Amniotic epithelial cell (primary cell): Measurements from ENCODE around the gene TYMP.

ENCODE experiments used
- DNase-seq: peaks from one replicate; pipeline ENCODE4 v3.0.0-alpha.2; 2010; ENCODE audit warnings: low read depth

The TYMP gene

GRCh38 chr22:50541667-50542026, 11.8 kb upstream of the TYMP start:
- DNase-seq = peak; percentile 87

GRCh38 chr22:50540381-50540780, 10.6 kb upstream of the TYMP start:
- no peak for DNase-seq

- no peak for DNase-seq
Measured at GRCh38 chr22:50537765-50538164, 8.0 kb upstream of the TYMP start.

GRCh38 chr22:50536226-50536625, 6.4 kb upstream of the TYMP start:
- no peak for DNase-seq

- no peak for DNase-seq
Measured at GRCh38 chr22:50535113-50535512, 5.3 kb upstream of the TYMP start.

- DNase-seq = peak; percentile 94
Measured at GRCh38 chr22:50533856-50534711, 4.3 kb upstream of the TYMP start.

- DNase-seq = no peak
Measured at GRCh38 chr22:50532824-50533796, 3.3 kb upstream of the TYMP start.

GRCh38 chr22:50531962-50532674, 2.3 kb upstream of the TYMP start:
- DNase-seq = peak; percentile 65

GRCh38 chr22:50531546-50531961, 1.7 kb upstream of the TYMP start:
- peak; percentile 53 for DNase-seq

- peak; percentile 91 for DNase-seq
Measured at GRCh38 chr22:50530877-50531545, 1.2 kb upstream of the TYMP start.

GRCh38 chr22:50530580-50530876, 716 bp upstream of the TYMP start:
- DNase-seq = no peak

GRCh38 chr22:50529416-50529896, 356 bp downstream of the TYMP start:
- no peak for DNase-seq

GRCh38 chr22:50528682-50529415, 963 bp downstream of the TYMP start:
- no peak for DNase-seq

- DNase-seq = no peak
Measured at GRCh38 chr22:50527921-50528681, 1.7 kb downstream of the TYMP start.

- DNase-seq = peak; percentile 65
Measured at GRCh38 chr22:50526834-50527801, 2.7 kb downstream of the TYMP start.

- DNase-seq = peak; percentile 64
Measured at GRCh38 chr22:50526108-50526833, 3.5 kb downstream of the TYMP start.

GRCh38 chr22:50525858-50526107, 4.0 kb downstream of the TYMP start:
- DNase-seq = no peak

GRCh38 chr22:50525104-50525857, 4.5 kb downstream of the TYMP start, which contains the start of gene SCO2:
Gene SCO2, minus strand, starts transcription at chr22:50525598. Its CDS starts 1,187 bp downstream, at chr22:50524411.
- DNase-seq = peak; percentile 96
